Measurements from ENCODE around the gene PLEKHA7.
A peak's percentile ranks its signal among the peaks of the same experiment; 100 is the strongest.
"Not testable (repeated sequence)": the region's sequence is repeated elsewhere in the genome, so short reads cannot be mapped to it uniquely, and the experiment has no call there.

Gene PLEKHA7

DNA sequence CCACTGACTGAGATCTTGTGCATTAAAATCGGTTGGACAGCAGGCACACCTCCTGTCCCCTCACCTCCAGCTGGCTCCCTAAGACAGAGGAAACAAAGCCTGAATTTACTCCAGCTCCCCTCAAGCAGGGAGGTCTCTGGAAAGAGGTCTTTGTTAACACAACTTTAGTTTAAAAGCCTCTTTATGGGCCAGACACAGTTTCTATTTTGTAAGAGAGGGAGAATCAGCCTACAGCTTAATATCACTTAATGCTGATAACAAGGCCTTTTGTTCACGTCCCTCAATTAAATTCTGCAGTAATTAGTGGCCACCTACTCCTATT lies 36.3 kb downstream of the PLEKHA7 start:
- no peak for DNase-seq (ENCODE audit: low read depth in 2 of 2)

DNA sequence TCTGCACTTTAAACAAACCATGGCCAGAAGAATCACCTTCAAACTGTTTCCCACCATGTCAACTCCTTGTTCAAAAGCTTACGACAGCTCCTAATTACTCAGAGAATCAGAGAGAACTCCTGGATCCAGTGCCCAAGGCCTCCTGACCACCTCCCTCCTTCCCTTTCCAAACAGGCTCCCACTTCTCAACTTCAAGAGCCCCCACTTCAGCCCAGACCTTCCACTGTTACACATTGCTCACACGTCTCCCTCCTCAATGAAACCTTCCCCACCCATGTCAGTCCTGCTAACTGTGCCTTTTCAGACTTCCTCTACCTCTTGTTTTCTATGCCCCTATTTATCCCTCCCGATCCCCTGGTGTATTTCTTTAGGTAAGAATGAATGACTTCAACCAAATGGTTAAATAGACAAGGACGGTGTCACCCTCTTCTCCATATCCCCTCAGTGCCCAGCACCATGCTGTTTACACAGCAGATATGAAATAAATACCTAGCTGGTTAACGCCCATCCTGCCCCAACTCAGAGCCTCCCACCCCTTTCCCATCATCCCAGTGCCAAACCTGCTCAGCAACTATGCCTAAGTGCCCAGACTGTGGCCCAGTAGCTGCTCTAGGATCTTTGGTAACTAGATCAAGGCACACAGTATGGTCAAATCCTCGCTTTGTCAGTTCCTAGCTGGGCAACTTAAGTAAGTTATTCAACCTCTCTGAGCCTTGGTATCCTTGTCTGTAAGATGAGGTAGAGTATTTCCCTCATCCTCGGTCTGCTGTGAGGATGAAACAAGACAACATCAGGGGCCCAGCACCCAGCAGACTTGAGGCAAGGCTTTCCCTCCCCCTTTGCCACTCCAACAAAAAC lies 36.8 kb downstream of the PLEKHA7 start:
- DNase-seq (ENCODE audit: low read depth in 2 of 2): no peak

DNA sequence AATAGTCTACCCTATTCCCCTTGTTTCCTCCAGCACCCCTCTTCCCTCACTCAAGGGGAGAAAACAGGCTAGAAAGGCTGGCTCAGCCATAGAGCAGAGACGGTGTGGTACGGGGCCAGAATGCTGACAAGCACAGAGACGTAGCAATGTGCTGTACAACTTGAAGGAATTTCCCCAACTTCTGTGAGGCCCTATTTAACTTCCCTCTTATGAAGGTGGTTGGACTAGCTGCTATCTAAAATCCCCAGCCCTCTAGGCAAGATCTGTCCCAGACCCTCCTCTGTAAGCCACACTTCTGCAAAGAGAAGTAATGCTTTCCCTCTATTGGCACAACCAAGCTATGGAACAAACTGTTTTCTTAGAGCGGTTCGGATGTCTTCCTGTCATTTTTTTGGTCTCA lies 37.8 kb downstream of the PLEKHA7 start:
- no peak for DNase-seq (ENCODE audit: low read depth in 2 of 2)

DNA sequence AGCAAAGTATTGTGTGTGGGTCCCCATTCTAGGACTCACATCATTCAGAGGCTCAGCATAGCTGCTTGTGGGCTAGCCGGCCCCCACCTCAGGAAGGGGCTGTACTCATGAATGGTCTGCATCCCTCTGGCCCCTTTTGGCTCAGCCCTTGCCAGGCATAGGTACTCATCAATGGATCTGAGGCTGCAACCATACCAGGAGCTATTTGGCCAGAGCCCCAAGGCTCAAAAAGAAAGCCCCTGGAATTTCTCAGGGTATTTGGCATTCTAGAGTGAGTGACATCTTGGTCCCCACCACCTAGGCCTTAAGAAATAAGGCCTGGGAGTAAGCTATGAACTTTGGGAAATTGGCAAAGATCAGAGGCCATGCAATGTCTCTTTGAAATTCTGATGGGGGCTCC lies 38.3 kb downstream of the PLEKHA7 start:
- no peak for DNase-seq (ENCODE audit: low read depth in 2 of 2)

DNA sequence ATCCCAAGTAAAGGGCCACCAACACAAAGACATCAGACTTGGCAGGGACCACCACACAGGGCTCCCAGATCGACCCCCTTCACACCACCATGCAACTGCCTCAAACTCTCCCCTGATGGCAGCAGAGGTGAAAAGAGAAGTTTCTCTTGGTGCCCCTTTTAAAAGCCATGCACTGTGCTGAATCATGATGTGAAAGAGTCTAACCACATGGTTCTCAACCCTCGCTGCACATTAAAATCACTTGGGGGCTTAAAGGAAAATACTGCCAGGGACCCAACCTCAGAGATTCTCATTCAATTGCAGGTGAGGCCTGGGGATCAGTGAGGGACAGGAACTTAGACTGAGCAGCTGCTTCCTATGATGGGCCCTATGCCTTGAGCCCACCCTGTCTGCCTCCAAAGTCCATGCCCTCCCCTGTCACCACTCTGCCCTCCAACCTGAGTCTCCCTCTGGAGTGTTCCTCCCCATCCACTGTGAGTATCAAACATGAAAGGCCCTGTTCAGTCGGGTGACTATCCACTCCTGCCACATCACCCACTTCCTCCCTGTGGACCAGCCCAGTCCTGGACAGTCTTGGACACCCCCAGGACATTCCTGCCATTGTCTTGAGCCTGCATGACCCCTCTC lies 40.8 kb downstream of the PLEKHA7 start:
- no peak for DNase-seq (ENCODE audit: low read depth in 2 of 2)

DNA sequence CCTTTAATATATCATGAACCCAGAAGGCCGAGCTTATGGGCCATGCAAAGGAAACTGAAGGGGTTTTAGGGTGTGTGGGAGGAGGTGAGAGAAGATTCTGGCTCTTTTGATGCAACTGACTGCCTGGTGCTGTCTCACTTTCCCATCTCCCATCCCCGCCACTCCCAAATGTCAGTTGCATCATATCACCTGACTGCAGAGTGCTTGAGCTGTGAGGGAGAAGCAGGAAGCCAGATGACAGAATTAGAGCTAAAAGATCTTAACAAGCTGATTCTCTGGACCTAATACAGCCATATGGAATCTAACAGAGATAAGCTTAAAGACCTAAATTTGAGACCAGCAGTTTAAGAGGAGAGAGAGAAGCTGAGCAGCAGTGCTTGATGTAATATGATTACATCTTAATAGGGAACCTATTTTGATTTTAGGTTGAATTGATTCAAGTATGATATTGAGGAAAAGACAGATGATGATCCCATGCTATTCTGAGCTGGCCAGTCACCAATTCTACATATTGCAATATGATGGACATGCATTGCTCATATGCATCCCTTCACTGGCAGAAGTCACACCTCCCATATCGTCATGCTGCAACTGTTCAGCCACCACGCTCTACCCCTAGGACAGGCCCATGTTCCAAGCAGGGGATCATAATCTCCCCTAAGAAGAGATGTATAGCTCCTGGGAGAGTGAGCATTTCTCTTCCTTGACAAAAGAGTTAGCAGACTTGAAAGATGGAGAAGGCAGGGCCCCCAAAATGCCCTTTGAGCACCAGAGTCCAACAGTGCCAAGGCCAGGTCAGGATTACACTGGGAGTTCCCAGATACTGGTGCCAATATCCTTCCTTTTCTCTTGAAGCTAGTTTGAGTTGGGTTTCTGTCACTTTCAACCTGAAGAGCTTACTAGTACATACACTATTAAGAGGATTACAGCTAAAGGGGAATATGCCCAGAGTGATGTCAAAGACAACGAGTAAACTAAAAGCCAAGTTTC lies 44.9 kb downstream of the PLEKHA7 start:
- no peak for DNase-seq (ENCODE audit: low read depth in 2 of 2)

DNA sequence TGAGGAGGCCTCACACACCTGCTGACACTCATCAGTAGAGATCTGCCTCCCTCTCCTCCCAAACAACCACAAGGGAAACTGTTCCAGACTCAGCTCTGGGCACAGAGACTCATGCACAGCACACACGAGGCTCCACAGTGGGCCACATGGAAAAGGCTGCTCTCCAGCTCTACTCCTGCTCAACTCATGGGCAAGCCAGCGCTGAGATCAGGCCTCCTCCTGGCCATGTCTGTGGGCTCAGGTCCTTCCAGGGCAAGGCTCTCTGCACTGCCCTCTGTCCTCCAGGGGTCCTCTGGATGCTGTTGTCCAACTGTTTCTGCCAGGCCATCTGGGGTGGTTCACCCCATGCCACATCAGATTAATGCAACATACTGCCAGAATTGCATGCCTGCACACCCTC lies 46.0 kb downstream of the PLEKHA7 start:
- no peak for DNase-seq (ENCODE audit: low read depth in 2 of 2)

DNA sequence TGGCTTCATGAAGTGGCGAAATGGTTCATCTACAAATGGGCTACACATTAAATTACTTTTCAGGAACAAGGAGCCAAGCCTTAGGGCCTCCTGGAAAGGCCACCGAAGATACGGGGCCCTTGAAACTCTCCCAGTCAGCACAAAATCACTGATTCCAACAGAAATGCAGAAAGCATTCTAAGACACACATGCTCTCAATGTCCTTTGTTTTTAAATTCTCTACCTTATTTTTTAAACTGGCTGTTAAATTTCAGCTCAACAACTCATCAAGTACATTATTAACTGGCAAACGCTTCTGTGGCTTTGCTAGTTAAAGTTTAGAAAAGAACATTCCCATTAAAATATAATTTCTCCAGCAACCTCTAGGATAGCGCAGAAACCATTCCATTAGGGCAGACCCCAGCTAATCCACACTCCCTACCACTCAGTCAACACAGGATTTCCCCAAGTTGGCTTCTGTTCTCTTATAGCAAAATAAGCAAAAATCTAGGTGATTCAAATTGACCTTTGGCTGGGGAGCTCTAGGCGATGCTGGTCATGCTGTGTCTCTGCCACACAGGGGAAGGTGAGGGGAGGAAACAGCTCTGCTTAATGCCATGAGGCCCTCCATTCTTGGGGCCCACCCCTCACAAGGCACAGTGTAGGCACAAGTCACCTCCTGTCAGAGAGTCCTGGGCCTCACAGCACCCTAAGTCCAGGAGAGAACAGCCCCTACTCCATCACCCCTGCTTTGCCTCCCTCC lies 47.1 kb downstream of the PLEKHA7 start:
- DNase-seq (ENCODE audit: low read depth in 2 of 2): no peak

DNA sequence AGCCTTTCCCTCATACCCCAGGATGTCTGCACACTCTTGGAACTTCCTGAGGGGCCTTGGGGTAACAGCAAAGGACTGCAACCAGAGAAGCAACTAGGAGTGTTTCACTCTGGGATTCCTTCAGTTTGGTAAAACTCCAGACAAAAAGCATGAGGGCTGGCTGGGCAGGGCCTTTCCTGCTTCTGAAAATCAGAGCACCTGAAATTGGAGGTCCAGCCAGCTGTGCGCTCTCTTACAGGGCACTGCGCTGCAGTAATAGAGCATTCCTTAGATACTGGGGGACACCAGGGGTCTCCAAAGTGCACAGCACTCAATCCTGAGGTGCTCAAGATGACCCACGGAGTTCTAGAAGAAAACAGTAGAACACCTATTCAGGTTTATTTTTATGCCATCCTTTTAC lies 49.7 kb downstream of the PLEKHA7 start:
- DNase-seq (ENCODE audit: low read depth in 2 of 2): no peak

DNA sequence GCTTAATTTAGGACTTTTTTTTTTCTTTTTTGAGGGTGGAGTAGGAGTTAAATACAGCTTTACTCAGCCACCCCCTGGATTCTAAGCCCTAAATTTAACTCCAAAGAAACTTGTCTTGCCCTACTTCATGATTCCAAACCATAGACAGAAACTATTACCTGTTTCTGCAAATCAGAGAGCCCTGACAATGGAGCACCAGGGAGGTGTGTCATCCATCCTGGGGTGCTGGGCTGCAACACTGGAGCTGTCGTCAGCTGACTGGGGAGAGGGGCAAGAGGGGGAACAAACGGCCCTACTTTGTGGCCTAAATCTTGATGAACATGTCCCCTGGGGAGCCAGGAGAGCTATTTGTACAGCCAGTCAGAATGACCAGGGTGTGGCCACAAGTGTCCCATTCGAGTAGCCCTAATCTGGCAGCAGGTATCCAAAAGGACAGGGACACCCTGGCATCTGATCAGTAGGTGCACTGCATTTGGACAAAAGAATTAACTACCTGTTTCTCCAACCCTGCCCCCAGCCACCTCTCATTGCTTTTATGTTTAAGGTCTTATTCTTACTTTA lies 50.8 kb downstream of the PLEKHA7 start:
- no peak for DNase-seq (ENCODE audit: low read depth in 2 of 2)

DNA sequence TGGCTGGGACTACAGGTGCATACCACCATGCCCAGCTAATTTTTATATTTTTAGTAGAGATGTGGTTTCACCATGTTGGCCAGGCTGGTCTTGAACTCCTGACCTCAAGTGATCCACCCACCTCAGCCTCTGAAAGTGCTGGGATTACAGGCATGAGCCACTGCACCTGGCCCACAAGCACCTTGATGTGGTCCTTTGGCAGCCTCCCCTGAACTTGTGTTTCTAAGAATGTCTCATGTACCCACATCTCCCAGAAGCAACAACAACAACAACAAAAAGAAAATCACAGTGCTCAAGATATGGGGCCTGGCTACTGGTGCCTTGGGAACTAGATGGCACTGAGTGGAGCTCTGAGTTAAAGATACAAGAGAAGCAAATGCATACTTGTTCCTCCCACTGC lies 51.6 kb downstream of the PLEKHA7 start:
- not testable (repeated sequence) for DNase-seq (ENCODE audit: low read depth in 2 of 2)

DNA sequence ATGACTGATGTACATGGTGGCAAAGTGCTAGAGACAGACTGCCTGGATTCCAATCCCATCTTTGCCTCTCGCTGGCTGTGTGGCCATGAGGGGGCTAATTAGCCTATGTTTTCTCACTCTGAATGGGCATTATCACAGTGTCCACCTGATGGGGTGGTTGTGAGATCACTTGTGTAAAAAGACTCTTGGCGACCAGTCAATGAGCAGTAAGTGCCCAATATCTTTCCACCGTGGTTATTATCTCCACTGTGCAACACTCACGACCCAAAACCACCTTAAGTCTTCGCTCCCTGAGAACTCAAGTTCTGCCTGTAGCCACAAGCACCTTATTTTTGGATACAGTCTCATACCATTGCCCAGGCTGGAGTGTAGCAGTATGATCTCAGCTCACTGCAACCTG lies 52.1 kb downstream of the PLEKHA7 start:
- no peak for DNase-seq (ENCODE audit: low read depth in 2 of 2)

DNA sequence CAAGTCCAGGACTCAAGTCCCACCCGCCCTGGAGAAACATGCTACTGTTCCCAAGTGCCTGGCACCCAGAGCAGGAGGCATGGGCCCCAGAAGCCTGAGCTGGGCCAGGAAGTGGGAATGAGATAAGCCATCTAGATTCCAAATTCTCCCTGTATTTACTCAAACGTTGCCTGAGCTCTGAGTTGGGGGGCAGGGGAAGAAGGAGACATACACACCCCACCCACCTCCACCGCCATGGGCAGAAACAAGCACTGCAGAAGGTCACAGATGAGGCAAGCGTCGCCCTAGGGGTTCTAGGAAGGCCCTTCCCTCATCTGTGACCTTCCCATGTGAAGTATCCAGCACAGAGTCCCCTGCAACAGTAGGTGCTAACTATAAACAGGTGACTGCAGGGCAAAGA lies 54.0 kb downstream of the PLEKHA7 start:
- no peak for DNase-seq (ENCODE audit: low read depth in 2 of 2)

DNA sequence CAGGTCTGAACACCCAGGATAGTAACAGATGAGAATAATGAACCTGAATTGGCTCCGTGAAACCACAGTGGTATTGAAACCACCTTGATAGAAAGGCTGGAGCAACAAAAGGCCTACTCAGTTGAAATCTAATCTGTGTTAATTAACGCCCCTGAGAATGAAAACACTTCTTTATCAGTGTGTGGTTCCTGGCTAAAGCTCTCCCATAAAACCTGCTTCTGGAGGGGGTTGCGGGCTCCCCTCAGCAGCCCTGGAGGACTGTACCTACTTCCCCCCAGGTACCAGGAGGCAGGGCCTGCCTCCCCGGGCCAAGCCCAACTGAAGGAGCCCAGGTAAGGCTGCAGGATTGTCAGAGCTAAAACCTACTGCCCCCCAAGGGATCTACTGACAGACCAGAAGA lies 54.6 kb downstream of the PLEKHA7 start:
- DNase-seq (ENCODE audit: low read depth in 2 of 2): no peak

DNA sequence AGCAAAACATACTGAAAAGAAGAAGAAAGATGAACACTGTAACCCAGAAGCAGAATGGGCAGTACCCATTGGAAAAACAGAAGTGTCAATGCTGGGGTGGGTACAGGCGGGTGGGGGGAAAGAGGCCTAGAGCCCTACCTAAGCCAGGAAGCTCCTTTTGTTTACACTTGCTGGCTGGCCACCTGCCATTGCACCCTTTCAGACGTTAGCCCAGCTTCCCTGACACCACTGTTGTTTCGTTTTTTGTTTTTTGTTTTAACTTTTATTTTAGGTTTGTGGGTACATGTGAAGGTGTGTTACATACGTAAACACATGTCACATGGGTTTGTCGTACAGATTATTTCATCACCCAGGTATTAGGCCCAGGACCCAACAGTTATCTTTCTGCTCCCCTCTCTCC lies 55.4 kb downstream of the PLEKHA7 start:
- no peak for DNase-seq (ENCODE audit: low read depth in 2 of 2)

DNA sequence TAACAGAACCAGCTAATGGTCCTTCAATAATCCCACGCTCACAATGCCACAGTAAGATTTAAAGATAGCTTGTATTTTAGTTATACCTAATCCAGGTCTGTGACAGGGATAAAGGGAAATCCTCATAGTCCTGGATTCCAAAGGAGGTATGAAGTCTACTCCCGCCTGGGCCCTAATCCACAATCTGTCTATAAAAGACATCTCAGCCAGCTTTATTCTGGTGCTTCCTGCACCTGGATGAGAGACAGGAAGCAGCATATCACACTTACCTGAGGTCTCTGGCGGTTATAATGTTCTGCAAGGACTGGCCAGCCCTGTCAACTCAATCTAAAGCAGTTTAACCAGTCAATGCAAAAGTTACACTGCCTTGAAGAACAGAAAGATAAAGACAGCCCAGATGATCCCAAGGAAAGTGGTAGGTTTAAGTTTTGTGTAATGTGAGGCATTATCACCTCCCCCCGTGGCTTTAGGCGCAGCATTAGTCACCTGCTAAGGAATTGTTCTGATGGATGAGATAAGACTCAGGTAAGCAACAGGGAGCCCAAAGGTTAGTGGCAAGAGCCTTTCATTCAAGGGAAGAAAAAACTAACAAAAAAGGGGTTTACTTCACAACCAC lies 57.6 kb downstream of the PLEKHA7 start:
- no peak for DNase-seq (ENCODE audit: low read depth in 2 of 2)

DNA sequence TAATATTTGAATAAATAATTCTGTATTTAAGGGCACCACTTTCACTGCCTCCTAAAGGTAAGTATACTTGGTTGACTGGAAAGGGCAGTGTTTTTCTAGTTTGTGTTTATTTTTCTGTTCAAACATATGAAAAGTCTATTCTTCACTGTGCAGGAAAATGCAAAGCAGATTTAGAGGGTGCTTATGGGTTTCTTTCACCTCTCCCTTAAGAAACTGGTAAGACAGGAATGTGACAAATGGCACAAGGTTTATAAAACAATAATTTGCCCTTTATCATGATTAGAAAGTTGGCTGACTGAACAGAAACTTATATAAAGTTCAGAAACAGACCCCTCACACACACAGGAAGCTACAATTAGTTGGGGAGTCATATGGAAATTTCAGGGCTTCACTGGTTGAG lies 60.6 kb downstream of the PLEKHA7 start:
- DNase-seq (ENCODE audit: low read depth in 2 of 2): no peak

DNA sequence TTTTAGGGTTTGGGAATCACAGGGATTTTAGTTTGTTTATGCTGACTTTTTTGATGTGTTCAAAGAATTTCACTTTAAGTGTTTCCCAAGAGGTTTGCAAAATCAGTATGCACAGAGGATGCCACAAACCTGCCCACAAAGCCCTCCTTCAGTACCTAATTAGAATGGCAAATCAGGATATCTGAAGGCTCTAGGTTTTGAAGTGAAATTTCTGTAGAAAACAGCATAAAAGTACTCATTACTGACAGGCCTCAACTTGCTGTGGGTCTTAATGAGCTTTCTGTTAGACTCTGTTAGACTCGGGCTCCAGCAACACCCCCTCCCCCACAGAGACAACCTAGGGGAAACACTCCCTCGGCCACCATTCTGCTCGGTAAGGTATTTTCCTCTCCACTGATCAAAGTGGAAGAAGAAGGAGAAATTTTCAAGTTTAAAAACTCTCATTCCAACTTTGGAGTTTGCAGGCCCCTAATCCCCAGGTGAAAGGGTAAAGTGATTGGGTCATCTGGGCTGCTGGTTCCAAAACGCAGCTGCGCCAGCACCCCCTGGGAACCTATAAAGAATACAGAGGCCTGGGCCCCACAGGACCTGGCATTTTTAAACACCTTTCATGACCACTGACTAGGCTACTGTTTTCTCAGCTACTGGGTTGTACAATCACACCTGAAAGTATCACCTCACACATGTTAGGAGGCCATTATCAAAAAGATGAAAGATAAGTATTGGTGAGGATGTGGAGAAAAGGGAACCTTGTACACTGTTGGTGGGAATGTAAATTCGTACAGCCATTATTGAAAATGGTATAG lies 67.5 kb downstream of the PLEKHA7 start:
- DNase-seq (ENCODE audit: low read depth in 2 of 2): no peak

DNA sequence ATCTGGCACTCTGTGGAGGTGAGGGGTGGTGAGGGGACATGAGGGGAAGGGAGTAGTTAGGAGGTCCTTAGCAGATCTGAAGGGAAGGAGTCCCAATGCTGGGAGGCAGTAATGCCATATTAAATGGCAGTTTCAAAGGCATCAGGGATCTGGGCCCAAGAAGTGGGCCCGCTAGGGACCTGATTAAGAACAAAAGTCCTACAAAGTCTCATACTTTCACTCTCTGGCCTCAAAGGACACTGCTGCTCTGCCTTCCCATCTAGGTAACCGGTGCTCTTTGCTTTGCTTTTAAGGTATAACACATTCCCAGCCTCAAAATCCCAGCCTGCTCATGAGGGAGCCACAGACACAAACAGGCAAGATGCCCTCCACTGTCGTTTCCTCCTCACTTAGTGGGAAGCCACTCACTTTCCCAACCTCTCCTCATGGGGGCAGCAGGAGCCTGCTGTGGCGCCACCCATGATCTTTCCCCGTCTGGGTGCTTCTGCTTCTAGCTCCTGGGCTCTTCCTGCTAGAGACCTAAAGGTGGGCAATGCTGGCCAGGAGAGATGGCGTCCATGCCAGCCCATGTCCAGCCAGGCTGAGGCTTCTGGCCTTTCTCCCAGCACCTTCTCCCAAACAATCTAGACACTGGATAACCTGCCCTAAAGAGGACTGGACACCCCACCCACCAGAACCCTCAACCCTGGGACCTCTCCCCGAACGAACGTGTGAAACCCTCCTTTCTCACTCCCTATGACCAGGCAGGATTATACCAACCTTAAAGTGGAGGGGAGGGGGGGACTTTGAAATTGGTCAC lies 68.3 kb downstream of the PLEKHA7 start:
- peak in 1 of 2 donors; percentile 32 for DNase-seq (ENCODE audit: low read depth in 2 of 2)
